Neural cell (in vitro differentiated cells): ENCODE results near the gene CFAP99.

ENCODE experiments used
- CTCF ChIP-seq: fragments of 450-650 bp; IDR thresholded peaks from 2 replicates; pipeline ENCODE4 v1.5.1; 2014; ENCODE audit warnings: antibody characterized with exemption, mild to moderate bottlenecking, moderate library complexity; ENCODE audit not compliant: poor library complexity, severe bottlenecking
- EZH2 ChIP-seq: fragments of 200-600, 300-800 bp; shearing (Covaris generic), sonication (generic); IDR thresholded peaks from 2 replicates; pipeline ENCODE4 v1.6.1; 2014; ENCODE audit warnings: antibody characterized with exemption, low read length, borderline replicate concordance, mild to moderate bottlenecking; ENCODE audit not compliant: insufficient read depth, poor library complexity, severe bottlenecking
- POLR2AphosphoS5 ChIP-seq: IDR thresholded peaks from 2 replicates; pipeline ENCODE4 v1.6.1; 2012
- RAD21 ChIP-seq: fragments of 450-650 bp; conservative IDR thresholded peaks from 2 replicates; pipeline ENCODE4 v1.6.1; 2014; ENCODE audit warnings: antibody characterized with exemption, mild to moderate bottlenecking, moderate library complexity
- TAF1 ChIP-seq: IDR thresholded peaks from 2 replicates; pipeline ENCODE4 v1.6.1; 2012; ENCODE audit warnings: low read depth

GRCh38 chr4:2450394-2451035 is 31.8 kb downstream of the CFAP99 start:
- TF ChIP-seq CTCF (no peak), EZH2 (no peak), RAD21 (no peak), POLR2AphosphoS5 (no peak), TAF1 (no peak)
